Measurements from ENCODE around the gene LPCAT4.

Gene LPCAT4

GRCh38 chr15:34374816-34375215 is 7.8 kb upstream of the LPCAT4 start:
- H4K20me1 ChIP-seq (ENCODE audit: control insufficient read depth, insufficient read depth, low read depth, low read length), result no peaks in the 10 kb centered on the region
- no peaks in the 10 kb centered on the region for H3K27me3 ChIP-seq (ENCODE audit: control insufficient read depth, low read length)
- H3F3A ChIP-seq (ENCODE audit: control insufficient read depth, insufficient read depth), result peaks cover 6% of the 10 kb centered on the region
- no peak for TF ChIP-seq EZH2phosphoT487 (IDR thresholded peaks at IDR 0.05; ENCODE audit: borderline replicate concordance, low read length)
- TF ChIP-seq, protein P1, sequence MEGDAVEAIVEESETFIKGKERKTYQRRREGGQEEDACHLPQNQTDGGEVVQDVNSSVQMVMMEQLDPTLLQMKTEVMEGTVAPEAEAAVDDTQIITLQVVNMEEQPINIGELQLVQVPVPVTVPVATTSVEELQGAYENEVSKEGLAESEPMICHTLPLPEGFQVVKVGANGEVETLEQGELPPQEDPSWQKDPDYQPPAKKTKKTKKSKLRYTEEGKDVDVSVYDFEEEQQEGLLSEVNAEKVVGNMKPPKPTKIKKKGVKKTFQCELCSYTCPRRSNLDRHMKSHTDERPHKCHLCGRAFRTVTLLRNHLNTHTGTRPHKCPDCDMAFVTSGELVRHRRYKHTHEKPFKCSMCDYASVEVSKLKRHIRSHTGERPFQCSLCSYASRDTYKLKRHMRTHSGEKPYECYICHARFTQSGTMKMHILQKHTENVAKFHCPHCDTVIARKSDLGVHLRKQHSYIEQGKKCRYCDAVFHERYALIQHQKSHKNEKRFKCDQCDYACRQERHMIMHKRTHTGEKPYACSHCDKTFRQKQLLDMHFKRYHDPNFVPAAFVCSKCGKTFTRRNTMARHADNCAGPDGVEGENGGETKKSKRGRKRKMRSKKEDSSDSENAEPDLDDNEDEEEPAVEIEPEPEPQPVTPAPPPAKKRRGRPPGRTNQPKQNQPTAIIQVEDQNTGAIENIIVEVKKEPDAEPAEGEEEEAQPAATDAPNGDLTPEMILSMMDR (IDR thresholded peaks at IDR 0.05; ENCODE audit: low read depth, low read length, poor library complexity, severe bottlenecking), result no peak
- no peaks in the 10 kb centered on the region for H3K79me2 ChIP-seq (ENCODE audit: control insufficient read depth, low read length)
- H3K36me3 ChIP-seq (ENCODE audit: control insufficient read depth, low read length), result no peaks in the 10 kb centered on the region
- no peak overlapping the region for H3K4me2 ChIP-seq (ENCODE audit: low read length)
- H3K4me3 ChIP-seq (ENCODE audit: low read length), result no peak overlapping the region
- peaks cover 11% of the 10 kb centered on the region for H3K4me1 ChIP-seq (ENCODE audit: control insufficient read depth, low read length)
- no peak overlapping the region for H3K27ac ChIP-seq (ENCODE audit: low read depth, low read length)
- H3K9me3 ChIP-seq (ENCODE audit: control insufficient read depth, insufficient read depth, low read length), result no peaks in the 10 kb centered on the region
- no peaks in the 10 kb centered on the region for H3K9me2 ChIP-seq (replicated peaks; ENCODE audit: control insufficient read depth, low read length)

DNA sequence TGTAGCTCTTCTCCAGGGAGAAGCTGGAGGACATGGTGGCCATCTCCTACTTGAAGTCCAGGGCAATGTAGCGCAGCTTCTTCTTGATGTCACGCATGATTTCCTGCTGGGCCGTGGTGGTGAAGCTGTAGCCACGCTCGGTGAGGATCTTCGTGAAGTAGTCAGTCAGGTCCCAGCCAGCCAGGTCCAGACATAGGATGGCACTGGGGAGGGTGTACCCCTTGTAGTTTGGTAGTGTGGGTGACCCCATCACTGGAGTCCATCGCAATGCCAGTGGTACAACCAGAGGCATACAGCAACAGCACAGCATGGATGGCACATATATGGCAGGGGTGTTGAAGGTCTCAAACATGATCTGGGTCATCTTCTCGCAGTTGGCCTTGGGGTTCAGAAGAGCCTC is 7.0 kb upstream of the LPCAT4 start:
- H4K20me1 ChIP-seq (ENCODE audit: control insufficient read depth, insufficient read depth, low read depth, low read length), result no peaks in the 10 kb centered on the region
- no peak for TF ChIP-seq EZH2phosphoT487 (IDR thresholded peaks at IDR 0.05; ENCODE audit: borderline replicate concordance, low read length)
- TF ChIP-seq, protein P1 (IDR thresholded peaks at IDR 0.05; ENCODE audit: low read depth, low read length, poor library complexity, severe bottlenecking), result no peak
- no peaks in the 10 kb centered on the region for H3K9me3 ChIP-seq (ENCODE audit: control insufficient read depth, insufficient read depth, low read length)

GRCh38 chr15:34370643-34371042 is 3.6 kb upstream of the LPCAT4 start:
- H4K20me1 ChIP-seq (ENCODE audit: control insufficient read depth, insufficient read depth, low read depth, low read length), result 0 out of 2 replicates have a peak, but pooled peaks cover 1% of the 10 kb centered on the region
- H3K9me2 ChIP-seq (replicated peaks; ENCODE audit: control insufficient read depth, low read length), result no peaks in the 10 kb centered on the region
- H3K4me3 ChIP-seq (ENCODE audit: low read length), result no peak overlapping the region
- no peaks in the 10 kb centered on the region for H3K9me3 ChIP-seq (ENCODE audit: control insufficient read depth, insufficient read depth, low read length)
- peaks cover 3% of the 10 kb centered on the region; the same call in 1 of the 2 replicates for H3K36me3 ChIP-seq (ENCODE audit: control insufficient read depth, low read length)
- H3K79me2 ChIP-seq (ENCODE audit: control insufficient read depth, low read length), result peaks cover 13% of the 10 kb centered on the region
- H3K27ac ChIP-seq (ENCODE audit: low read depth, low read length), result no peak overlapping the region
- H3K27me3 ChIP-seq (ENCODE audit: control insufficient read depth, low read length), result no peaks in the 10 kb centered on the region
- H3K4me2 ChIP-seq (ENCODE audit: low read length), result peak overlapping the region; percentile 15; the same call in 1 of the 2 replicates
- H3F3A ChIP-seq (ENCODE audit: control insufficient read depth, insufficient read depth), result peaks cover 18% of the 10 kb centered on the region
- TF ChIP-seq, protein P1 (IDR thresholded peaks at IDR 0.05; ENCODE audit: low read depth, low read length, poor library complexity, severe bottlenecking), result no peak
- TF ChIP-seq EZH2phosphoT487 (IDR thresholded peaks at IDR 0.05; ENCODE audit: borderline replicate concordance, low read length), result no peak
- H3K4me1 ChIP-seq (ENCODE audit: control insufficient read depth, low read length), result peaks cover 39% of the 10 kb centered on the region

More for the DNA sequence above, 7.0 kb upstream of the LPCAT4 start:
- Histone ChIP-seq H3K4me2 (ENCODE audit: low read length) (no peak overlapping the region), H3K4me3 (ENCODE audit: low read length) (no peak overlapping the region), H3F3A (ENCODE audit: control insufficient read depth, insufficient read depth) (peaks cover 14% of the 10 kb centered on the region), H3K4me1 (ENCODE audit: control insufficient read depth, low read length) (peaks cover 20% of the 10 kb centered on the region), H3K9me2 (replicated peaks; ENCODE audit: control insufficient read depth, low read length) (no peaks in the 10 kb centered on the region), H3K36me3 (ENCODE audit: control insufficient read depth, low read length) (no peaks in the 10 kb centered on the region), H3K79me2 (ENCODE audit: control insufficient read depth, low read length) (no peaks in the 10 kb centered on the region), H3K27ac (ENCODE audit: low read depth, low read length) (no peak overlapping the region), H3K27me3 (ENCODE audit: control insufficient read depth, low read length) (no peaks in the 10 kb centered on the region)

All from DOHH2 (cell line).